Fibroblast of skin of left quadriceps (primary cell): ENCODE data around the gene UBL7.

Experiments
- DNase-seq, 2 experiments: peaks; one replicate each; pipeline ENCODE4 v3.0.0-alpha.2; 2013; ENCODE audit warnings: low read depth in 2 of 2

The UBL7 gene

DNA sequence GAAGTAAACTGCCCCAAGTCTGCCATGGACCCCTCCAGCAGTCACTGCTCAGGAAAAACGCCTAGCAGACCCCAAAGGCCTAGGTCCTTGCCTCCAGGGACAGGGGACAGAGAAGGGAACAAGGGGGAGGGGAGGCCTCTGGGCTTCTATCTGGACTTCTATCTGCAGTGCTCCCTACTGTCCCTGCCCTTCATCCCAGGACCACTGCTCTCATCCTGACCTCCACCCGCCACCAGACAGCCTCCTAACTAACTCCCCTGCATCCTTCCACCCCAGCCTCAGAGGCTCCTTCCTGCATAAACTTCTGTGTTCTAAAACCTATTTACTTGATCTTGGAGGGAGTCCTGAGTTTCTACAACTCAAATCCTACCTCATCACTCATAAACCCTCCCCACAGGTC lies 52.6 kb downstream of the UBL7 start:
- DNase-seq = no peak

DNA sequence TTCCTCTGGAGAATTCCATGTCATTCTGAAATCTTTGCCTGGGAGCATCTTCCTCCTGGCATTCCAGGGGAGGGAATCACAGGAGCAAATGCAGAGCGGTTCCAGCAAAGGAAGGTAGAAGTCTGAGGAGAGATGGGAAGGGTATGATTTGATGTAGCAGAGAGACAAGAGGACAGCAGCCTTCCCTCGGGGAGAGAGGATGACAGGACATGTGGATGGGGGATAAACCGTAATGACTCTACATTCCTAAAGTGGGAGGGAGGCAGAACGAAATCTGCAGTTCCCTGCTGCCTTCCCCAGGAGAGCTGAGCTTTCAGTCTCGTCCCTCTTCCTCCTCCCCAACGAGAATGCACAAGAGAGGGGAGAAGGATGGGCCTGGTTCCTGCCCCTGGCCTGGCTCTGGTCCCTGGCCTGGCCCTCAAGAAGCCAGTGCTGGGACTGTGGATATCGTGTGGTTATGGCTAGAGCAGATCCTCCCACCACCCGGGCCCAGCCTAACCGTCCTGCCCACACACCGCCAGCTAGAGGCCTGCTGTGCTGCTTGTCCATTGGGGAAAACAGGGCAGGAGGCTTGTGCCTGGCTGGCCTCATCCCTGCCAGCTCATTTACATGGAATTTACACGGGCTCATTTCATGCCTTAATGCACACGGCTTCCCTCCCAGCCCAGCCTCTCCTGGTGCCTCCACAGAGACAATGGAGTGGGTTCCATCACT lies 53.8 kb downstream of the UBL7 start:
- peak; percentile 73 to 77 for DNase-seq

DNA sequence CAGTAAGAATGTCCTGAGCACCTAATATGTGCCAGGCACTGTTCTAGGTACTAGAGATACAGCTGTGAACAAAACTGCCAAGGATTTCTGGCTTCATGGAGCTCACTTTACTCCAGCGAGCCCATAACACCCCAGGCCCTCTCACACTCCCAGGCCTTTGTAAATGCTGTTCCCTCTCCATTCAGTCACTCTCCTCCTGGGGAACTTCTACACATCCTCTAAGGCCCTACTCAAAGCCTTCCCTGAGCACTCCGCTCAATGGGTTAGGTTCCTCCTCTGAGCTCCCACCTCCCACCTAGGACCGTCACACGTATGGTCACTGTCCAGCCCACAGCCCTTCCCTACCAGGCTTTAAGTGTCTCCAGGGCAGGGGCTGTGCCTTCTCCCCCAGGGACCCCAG lies 54.4 kb downstream of the UBL7 start:
- DNase-seq = no peak

DNA sequence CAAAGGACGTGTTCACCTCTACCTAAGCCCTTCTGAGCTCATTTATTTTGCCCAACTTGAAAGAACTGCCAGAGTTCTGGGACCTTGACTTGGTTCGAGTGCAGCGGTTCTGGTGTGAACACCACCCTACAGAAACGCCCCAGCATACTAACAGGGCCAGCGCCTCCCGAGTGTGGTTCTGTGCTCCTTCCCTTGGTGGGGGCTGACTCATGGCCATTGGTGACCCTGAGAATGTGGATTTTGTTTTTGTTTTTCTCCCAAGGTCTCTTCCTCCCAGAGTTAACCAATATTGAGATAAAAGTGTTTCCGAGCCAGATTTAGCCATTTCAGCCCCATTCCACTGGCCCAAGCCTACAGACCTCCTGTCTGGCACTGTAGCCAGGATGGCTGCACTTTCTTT lies 55.1 kb downstream of the UBL7 start:
- DNase-seq = no peak

DNA sequence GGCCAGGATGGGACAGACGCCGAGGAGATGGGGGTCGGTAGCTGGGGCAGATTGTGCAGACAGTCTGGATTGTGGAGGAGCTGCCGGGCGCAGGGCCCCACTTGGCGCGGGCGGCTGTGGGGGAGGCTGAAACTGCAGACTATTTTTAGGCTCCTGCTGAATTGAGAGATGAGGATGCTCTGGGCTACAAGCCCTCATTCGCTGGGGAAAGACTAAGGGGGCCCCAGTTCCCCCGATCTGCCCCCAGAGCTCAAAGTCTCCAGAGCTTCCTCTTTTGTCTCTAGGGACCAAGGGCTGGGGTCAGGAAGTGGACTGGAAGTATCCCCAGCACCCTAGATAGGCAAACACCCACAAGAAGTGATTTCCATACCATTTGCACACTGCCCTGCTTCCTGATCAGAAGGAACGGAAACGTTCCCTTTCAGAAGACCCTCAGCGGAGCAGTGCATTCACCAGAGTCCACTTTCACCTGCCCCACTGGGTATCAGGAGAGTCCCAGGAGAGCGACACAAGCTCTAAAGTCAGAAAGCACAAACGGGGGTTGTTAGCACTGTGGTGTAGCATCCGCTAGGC lies 56.9 kb downstream of the UBL7 start:
- no peak for DNase-seq

DNA sequence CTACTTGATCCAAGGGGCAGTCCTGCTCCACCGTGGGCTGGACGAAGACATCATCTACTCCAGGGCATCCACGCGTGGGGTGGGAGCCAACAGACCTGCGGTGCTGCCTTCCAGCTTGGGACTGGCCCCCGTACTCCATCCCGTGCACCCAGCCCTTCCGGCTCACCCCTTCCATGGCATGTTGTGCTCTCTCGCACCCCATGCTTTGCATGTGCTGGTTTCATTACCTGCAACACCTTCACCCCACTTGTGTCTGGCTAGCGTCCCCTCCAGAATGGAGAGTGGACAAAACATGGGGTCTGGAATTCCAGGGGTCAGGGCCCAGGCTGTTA lies 57.4 kb downstream of the UBL7 start:
- no peak for DNase-seq

DNA sequence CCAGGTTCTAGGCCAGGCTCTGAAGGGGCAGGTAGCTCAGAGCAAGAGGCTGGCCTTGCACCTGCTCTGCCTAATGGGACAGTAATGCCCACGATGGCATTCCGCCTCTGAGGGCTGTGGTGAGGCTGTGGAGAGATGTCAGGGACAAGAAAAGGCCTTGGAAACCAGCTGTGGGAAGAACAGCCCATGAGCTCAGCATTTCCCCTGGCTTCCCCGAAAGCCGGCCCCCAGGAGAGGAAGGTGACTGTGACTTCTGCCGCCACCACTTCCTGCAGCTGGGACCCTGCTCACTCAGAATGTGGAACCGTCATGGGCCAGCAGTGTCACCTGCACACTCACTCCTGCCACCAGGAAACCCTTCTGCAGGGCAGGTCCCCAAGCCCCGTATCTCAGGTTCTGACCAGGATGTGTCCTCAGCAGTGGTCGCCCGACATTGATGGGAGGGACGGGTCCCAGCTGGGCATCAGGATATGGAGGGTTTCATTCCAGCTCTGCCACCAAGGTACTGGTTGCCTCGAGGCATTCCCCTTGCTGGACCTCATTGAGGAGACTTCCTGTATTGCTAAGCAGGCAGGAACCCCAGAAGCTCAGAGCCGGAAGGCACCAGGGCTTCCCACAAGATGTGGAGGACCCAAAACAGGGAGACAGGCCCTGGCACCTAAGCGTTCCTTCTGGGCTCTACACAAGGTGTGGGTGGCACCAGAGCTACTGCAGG lies 57.9 kb downstream of the UBL7 start:
- DNase-seq = no peak

DNA sequence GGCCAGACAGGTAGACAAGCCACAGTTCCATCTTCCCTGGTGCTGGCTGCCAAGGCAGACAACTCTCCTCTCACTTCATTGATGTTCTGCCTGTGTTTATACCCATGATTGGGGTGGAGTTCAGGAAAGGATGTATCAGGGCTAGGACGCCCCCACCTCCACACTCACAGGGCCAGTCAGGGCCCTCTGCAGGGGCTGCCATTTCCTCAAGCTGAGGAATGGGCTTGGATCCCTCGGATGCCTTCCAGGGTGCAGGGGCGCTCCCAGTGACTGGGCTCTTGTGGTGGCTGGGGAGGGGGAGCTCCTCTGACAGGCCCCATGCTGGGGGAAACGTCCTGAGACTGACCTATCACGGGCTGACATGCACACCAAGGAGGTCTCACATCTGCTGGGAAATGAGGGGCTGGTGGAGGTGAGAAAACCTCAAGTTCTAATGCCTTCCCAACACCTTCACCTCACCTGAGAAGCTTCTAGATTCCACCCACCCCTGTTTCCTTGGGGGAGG lies 58.6 kb downstream of the UBL7 start:
- no peak for DNase-seq

DNA sequence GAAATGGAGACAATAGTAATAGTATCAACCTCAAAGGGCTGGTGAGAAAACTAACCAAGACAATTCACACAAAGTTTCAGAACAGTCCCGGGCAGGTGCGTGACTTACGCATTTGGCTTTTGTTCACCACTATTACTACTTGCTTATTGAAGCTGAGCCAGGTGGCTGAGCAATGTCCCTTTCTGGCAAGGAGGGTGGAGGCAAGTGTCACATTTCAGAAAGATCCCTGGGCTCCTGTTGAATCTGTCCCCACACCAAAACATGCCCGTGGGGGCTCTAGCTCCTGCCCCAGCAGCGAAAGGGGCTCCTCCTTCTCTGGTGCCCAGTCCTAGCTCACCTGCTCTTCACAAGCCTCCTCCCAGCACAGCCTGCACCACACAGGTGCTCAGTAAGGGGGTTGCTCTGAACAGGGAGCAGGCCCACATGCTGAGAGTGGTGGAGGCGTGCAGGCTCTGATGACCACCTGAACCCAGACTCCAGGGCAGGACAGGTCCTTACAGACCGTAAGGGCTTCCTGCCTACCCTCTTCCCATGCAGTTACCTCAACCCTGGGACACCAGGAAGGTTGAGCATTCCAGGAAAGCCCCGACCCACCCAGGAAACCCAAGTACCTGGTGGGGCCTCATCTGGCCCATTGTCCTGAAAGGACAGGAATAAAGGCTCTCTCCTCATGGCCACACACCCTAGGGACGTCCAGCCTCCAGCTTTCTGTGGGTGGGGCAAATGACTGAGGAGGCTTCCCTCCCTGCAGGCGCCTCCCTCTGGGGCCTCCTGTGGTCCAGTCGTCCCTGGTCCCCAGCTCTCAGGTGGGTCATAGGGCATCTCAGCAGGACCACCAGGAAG lies 59.8 kb downstream of the UBL7 start:
- DNase-seq = no peak

DNA sequence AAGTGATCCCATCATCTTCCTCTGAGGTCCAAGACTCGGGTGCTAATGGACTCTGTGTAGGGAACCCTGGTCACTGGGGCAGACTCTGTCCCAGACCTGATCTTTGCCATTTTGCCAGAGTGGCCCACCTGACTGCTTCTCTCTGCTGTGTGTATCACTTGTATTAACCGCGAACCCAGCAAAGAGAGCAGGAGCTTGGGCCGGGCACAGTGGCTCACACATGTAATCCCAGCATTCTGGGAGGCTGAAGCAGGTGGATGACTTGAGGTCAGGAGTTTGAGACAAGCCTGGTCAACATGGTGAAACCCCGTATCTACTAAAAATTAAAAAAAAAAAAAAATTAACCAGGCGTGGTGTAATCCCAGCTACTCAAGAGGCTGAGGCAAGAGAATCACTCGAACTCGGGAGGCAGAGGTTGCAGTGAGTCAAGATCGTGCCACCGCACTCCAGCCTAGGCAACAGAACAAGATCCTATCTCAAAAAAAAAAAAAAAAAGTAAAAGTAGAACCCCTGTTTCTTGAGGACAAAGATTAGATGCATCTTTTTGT lies 60.6 kb downstream of the UBL7 start:
- DNase-seq = no peak

DNA sequence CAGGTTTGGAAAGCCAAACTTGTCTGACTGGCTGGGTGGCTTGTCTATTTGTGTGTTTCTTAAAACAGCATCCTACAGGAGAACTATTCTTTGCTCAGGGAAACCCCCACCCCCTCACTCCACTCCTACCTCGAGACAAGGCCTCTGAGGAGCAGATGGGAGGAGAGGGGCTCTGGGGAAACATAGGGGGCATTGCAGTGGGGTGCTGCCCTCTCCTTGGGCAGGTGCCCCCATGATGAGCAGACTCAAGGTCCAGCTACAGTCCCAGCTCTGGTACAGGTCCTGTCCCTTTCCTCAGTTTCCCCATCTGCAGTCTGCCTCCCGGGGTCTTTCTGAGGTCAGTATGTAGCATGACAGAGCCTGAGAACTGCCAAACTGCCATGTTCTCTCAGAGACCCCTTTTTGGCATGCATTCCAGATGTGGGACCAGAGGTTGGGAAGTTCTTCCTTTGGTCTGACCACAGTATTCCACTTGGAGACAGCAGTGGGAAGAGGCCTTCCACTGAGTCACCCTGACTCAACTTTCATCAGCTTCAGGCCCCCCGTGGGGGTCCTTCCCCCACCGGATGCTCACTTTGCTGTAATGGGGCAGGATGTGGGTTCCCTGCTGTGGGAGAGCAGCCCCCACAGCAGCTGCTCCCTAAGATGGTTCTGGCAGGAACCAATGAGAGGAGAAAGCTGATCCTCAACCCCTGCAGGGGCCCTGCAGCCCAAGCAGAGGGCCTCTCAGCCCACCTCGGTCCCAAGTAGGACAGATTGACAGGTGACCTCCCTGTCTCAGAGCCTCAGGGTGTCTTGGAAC lies 61.2 kb downstream of the UBL7 start:
- DNase-seq = peak in 1 of 2 experiments; percentile 66

DNA sequence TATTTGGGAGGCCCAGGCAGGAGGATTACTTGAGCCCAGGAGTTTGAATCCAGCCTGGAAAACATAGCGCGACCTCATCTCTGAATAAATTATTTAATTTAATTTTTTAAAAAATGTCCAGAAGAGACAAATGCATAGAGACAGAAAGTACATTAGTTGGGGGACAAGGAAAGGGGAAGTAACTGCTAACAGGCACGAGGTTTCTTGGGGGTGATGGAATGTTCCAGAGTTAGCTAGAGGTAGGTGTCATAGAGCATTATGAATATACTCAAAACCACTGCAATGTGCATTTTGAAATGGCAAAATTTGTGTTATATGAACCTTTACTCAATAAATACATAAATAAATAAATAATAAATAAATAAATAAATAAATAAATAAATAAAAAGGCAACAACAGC lies 61.9 kb downstream of the UBL7 start:
- no peak for DNase-seq

DNA sequence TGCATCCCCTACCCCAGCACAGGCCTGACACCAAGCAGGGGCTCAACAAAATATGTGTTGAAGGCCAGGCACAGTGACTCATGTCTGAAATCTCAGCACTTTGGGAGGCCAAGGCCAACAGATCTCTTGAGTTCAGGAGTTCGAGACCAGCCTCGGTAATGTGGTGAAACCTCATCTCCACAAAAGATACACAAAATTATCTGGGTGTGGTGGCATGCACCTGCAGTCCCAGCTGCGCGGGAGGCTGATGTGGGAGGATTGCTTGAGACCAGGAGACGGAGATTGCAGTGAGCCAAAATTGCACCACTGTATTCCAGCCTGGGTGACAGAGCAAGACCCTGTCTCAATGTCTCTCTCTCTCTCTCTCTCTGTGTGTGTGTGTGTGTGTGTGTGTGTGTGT lies 62.8 kb downstream of the UBL7 start:
- DNase-seq = no peak

DNA sequence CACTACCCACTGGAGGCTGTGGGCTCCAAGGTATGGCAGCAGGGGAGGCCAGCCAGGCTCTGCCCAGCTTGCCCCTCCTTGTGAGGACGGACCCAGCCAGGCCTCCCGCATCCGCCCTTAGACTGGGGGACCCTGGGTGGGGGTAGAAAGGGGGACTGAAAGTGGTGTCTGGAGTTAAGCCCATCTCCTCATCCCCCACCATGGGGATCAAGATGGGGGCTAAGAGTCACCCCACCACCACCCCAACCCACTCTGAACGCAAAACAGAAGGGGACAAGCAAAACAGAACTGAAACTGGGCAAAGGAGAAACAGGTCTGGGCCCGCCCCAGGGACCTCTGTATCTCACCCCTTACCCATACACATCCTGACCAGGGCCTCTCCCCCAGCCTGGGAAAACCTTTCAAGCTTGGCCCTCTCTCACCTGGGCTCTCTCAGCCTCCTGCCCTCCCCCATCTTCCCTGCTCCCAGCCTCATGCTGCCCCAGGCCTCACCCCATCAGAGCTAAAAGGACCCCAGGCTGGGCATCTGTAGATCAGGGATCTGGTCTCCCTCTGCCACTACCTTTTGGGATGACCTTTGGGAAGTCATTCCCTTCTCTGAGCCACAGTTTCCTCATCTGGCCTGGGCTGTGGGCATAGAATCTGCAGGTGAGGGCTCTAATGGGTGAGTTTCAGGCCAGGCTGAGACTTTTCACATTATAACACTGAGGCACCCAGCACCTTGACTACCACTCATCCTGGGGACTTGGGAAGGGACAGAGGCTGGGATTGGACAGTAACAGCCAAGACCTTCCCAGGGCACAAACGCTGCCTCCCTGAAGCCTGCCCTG lies 63.5 kb downstream of the UBL7 start:
- DNase-seq = no peak

DNA sequence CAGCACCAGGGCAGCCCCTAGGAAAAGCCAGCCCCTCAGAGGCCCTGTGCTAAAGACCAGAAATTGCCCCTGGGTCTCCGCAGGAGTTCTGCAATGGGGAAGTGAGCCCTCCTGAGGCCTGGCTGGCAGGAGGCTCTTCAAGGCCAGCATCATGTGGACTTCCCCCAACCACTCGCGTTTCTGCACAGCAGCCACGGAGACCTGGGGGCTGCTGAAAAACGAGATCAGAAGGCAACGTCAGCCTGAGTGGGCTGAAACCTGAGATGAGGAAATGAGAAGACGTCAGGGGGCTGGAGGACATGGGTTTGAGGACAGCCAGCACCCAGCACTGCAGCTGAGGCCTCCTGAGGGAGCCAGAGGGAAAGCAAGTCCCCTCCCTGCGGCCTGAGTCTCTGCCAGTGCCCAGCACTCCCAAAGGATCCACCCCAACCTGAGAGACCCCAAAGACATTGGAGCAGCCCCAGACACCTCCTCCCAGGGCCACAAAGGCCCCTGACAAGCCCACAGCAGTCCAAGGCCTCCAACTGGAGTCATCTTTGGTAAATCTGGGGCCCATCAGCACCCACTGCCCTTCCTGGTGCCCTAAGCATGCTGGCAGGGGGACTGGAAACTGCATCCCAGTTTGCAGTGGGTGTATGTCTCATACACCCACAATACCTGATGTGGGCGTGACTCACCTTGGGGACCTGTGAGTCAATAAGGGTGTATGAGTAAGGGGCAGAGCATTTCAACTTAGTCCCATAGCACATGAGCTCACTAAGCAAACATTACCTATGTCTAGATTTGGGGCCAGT lies 64.3 kb downstream of the UBL7 start:
- DNase-seq = no peak

DNA sequence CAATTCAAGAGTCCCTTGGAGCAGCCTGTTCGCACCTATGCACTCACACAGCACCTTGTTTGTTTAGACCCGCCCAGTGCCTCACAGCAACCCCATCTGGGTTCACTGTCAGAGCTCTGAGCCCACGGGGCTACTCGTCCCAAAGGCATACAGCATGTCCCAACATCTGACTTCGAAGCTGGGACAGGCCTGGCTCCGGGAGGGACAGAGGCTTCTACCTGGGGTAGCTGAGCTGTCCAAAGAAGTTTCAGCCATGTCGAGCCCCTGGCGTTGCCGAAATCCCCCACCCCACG lies 64.9 kb downstream of the UBL7 start:
- no peak for DNase-seq
